Ishikawa (cell line): ENCODE measurements around the gene NR3C1.

Source experiments
- CEBPB ChIP-seq: IDR thresholded peaks from 2 replicates; pipeline ENCODE4 v1.6.1; 2012
- CREB1 ChIP-seq: IDR thresholded peaks from 2 replicates; pipeline ENCODE4 v1.6.1; 2012; ENCODE audit warnings: low read depth
- EGR1 ChIP-seq: IDR thresholded peaks from 2 replicates; pipeline ENCODE4 v1.6.1; 2012
- EP300 ChIP-seq: IDR thresholded peaks from 2 replicates; pipeline ENCODE4 v1.6.1; 2012; ENCODE audit warnings: borderline replicate concordance
- FOXM1 ChIP-seq: IDR thresholded peaks from 2 replicates; pipeline ENCODE4 v1.6.1; 2012; ENCODE audit warnings: low read depth, borderline replicate concordance
- NFIC ChIP-seq: IDR thresholded peaks from 2 replicates; pipeline ENCODE4 v1.6.1; 2012
- RAD21 ChIP-seq: IDR thresholded peaks from 2 replicates; pipeline ENCODE4 v1.6.1; 2012; ENCODE audit warnings: low read depth
- TAF1 ChIP-seq: IDR thresholded peaks from 2 replicates; pipeline ENCODE4 v1.6.1; 2012; ENCODE audit warnings: low read depth, mild to moderate bottlenecking
- TCF12 ChIP-seq: IDR thresholded peaks from 2 replicates; pipeline ENCODE4 v1.6.1; 2012; ENCODE audit warnings: low read depth
- TEAD4 ChIP-seq: IDR thresholded peaks from 2 replicates; pipeline ENCODE4 v1.6.1; 2012
- YY1 ChIP-seq: IDR thresholded peaks from 2 replicates; pipeline ENCODE4 v1.6.1; 2012; ENCODE audit warnings: low read depth
- ZBTB7A ChIP-seq: IDR thresholded peaks from 2 replicates; pipeline ENCODE4 v1.6.1; 2012; ENCODE audit warnings: low read depth
- TF ChIP-seq, protein P1 (sequence below): IDR thresholded peaks from 2 replicates; pipeline ENCODE4 v1.6.1; 2012
- TF ChIP-seq, protein P2 (sequence below): IDR thresholded peaks from 2 replicates; pipeline ENCODE4 v1.6.1; 2012; ENCODE audit warnings: low read depth, mild to moderate bottlenecking
- TF ChIP-seq, protein P3 (sequence below): IDR thresholded peaks from 2 replicates; pipeline ENCODE4 v1.6.1; 2012

The NR3C1 gene

DNA sequence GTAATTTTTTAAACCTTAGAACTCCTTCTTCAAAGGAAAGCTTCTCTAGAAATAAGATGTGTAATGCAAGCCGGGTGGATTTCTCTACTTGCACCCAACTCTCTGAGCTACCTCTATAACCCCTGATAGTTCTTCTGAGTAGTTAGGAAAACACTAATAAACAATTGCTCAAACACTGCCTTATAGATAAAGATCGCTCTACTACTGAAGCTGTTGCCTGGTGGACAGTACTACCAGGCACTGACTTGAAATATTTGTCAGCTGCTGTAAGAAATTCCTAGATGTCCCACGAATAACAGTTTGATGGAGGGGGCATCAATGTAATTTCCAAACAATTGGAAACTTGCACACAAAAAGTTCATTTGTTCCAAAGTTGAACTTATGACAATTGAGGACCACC, 42.0 kb downstream of the NR3C1 start:
- TF ChIP-seq ZBTB7A (no peak), TAF1 (no peak), EP300 (no peak), NFIC (no peak), YY1 (no peak), CEBPB (no peak), RAD21 (no peak), TEAD4 (no peak), TCF12 (no peak), EGR1 (no peak), FOXM1 (no peak), CREB1 (no peak)
- TF ChIP-seq, protein P1, sequence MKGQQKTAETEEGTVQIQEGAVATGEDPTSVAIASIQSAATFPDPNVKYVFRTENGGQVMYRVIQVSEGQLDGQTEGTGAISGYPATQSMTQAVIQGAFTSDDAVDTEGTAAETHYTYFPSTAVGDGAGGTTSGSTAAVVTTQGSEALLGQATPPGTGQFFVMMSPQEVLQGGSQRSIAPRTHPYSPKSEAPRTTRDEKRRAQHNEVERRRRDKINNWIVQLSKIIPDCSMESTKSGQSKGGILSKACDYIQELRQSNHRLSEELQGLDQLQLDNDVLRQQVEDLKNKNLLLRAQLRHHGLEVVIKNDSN: no peak
- TF ChIP-seq, protein P2, sequence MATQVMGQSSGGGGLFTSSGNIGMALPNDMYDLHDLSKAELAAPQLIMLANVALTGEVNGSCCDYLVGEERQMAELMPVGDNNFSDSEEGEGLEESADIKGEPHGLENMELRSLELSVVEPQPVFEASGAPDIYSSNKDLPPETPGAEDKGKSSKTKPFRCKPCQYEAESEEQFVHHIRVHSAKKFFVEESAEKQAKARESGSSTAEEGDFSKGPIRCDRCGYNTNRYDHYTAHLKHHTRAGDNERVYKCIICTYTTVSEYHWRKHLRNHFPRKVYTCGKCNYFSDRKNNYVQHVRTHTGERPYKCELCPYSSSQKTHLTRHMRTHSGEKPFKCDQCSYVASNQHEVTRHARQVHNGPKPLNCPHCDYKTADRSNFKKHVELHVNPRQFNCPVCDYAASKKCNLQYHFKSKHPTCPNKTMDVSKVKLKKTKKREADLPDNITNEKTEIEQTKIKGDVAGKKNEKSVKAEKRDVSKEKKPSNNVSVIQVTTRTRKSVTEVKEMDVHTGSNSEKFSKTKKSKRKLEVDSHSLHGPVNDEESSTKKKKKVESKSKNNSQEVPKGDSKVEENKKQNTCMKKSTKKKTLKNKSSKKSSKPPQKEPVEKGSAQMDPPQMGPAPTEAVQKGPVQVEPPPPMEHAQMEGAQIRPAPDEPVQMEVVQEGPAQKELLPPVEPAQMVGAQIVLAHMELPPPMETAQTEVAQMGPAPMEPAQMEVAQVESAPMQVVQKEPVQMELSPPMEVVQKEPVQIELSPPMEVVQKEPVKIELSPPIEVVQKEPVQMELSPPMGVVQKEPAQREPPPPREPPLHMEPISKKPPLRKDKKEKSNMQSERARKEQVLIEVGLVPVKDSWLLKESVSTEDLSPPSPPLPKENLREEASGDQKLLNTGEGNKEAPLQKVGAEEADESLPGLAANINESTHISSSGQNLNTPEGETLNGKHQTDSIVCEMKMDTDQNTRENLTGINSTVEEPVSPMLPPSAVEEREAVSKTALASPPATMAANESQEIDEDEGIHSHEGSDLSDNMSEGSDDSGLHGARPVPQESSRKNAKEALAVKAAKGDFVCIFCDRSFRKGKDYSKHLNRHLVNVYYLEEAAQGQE: no peak
- TF ChIP-seq, protein P3, sequence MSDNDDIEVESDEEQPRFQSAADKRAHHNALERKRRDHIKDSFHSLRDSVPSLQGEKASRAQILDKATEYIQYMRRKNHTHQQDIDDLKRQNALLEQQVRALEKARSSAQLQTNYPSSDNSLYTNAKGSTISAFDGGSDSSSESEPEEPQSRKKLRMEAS: no peak

DNA sequence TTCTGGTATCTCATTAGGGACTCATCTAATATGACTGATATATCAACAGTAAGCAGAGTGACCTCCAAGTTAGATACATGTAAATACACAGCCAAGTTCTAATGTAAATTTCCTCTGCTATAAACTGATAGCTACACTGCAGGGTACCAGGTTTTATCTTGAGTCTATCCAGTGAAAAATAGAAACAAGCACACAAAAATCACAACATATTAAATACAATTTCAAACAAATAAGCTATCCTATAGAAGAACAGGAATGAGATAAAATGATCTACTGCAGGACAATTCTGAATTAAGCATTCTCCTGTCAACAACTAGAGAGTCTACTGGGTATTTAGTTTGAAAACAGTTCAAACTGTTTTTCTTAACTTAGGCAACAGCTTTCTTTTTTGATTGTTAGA, 42.7 kb downstream of the NR3C1 start:
- TF ChIP-seq RAD21 (no peak), TEAD4 (no peak), CREB1 (no peak), NFIC (no peak), CEBPB (no peak), TCF12 (no peak), ZBTB7A (no peak), EGR1 (no peak), TAF1 (no peak), YY1 (no peak)
- TF ChIP-seq, protein P1: no peak
- TF ChIP-seq, protein P2: no peak

DNA sequence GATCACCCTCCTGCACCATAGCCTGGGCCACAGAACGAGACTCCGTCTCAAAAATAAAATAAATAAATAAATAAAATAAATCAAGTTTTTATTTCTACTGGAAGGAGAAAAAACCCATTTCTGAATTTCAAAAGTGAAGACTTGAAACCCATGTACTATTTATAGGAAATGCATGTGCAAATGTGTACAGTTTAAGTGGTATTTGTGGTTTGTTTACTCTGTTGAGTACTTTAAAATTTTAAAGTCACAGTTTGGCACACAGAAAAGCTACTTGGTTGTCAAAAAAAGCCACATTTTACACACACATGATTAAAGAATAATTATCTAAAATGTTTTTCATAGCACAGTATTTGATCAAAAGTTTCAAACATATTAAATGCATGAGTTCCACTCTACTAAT, 43.6 kb downstream of the NR3C1 start:
- TF ChIP-seq EGR1 (no peak), NFIC (no peak), CEBPB (no peak), TCF12 (no peak), YY1 (no peak), TEAD4 (no peak), EP300 (no peak), RAD21 (no peak), ZBTB7A (no peak), CREB1 (no peak), FOXM1 (no peak), TAF1 (no peak)
- TF ChIP-seq, protein P1: no peak
- TF ChIP-seq, protein P2: no peak
- TF ChIP-seq, protein P3: no peak

DNA sequence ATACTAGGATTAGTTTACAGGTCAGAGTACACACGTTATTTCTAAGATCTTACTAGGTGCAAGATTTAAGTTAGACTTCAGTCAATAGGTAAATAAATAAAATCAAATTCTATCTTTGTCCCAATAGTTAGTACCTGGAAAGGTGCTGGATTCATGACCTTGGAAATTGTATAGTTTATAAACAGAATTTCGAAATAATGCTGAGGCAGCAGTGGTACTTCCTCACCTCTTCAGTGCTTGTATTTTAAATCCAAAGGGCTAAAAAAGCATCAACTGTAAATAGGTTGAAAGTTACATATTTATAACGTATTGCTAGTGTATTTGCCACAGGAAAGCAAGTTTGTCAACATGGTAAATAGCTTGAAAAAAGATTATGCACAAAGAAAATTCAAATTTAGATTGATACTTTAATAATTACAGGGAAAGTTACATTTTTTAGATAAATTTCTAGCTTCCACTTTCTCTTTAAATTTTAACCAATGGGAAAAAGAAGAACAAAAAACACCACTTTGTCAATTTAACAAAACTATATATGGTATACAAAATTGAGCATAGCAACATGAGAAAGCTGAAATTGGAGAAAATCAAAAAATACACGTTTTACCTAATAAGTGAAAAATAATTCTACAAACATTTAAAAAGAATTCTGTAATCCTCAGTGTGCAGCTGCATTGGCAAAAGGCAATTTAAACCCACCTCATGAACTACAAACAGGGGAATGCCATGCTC, 46.5 kb downstream of the NR3C1 start:
- no peak for TF ChIP-seq RAD21
- TF ChIP-seq ZBTB7A: no peak
- TF ChIP-seq, protein P3: no peak
- no peak for TF ChIP-seq EP300
- TF ChIP-seq FOXM1: no peak
